ENCODE measurements around the gene CHGA. TPM values are rescaled to one million over a fixed set of nuclear protein-coding genes. Genes with fewer than 3 reads are reported as not detected.

CHGA gene
- total RNA-seq, 6 donors from 2014 or later, result 0.46 to 0.81 TPM; not detected in 4

DNA sequence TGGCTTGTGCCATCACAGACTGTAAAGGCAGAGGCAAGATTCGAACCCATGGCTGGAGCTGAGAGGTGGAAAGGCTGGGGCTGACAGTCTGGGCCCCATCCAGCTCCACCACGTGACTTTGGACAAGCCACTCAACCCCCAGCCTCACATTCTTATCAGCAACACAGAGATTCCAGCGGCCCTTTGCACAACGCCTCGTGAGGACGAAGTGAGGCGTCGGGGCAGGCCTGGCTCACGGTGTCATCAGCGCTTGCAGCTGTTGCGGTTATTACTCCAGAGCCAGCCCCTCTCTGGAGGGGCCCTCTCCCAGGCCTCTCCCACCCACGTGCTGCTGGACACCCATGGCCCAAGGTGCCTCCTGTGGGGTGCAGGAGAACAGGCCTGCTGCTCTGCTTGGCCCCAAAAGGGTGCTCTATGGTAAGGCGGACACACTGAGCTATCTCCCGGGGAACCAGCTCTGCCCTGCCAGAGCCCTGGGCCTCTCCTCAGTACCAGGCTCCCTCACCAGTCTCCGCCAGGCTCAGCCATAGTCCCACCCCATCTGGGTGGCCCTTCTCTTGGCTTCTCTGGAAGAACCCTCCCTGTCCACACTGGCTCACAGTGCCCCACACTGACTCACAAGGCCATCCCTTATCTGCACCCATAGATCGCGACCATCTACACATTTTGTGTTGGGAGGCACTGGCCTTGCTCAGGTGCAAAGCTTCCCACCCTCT, 21.1 kb downstream of the CHGA start:
- Histone ChIP-seq H3K27ac (no peak overlapping the region), H3K27me3 (no peaks in the 10 kb centered on the region), H3K9me3 (no peaks in the 10 kb centered on the region), H3K4me1 (peaks cover 0 to 4% (median 0%) of the 10 kb centered on the region in 4 donors), H3K36me3 (peaks cover 0 to 78% (median 47%) of the 10 kb centered on the region in 4 donors), H3K4me3 (no peak overlapping the region)
- WGBS, 2 donors, result 82 to 84% methylated on average over 5 to 15 of the region's 17 CpGs
- TF ChIP-seq POLR2A (IDR thresholded peaks at IDR 0.05) (no peak), EP300 (IDR thresholded peaks at IDR 0.05) (no peak), POLR2AphosphoS5 (IDR thresholded peaks at IDR 0.05) (no peak), CTCF (IDR thresholded peaks at IDR 0.05) (no peak)
- ATAC-seq (ENCODE audit: low FRiP score in 2 of 2), result no peak
- peak in 1 of 2 donors; percentile 71 for DNase-seq

DNA sequence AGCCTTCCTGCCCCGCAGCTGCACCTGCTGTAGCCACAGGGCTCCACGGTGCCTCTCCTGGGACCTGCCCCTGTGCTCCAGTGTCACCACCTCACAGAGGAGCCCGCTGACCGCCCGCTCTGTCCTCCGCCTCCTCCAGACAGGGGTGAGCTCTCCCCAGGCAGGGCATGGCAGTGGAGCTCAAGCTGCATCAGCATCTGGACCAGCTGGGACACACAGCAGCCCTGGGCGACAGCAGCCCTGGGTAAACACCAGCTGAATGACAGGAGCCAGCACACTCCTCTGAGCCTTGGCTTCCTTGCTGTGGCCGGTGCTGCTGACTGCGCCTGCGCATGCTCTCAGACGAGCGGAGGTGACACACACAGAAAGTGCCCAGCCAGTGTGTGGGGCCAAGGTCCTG, 22.0 kb downstream of the CHGA start:
- no peak overlapping the region for H3K4me3 ChIP-seq
- WGBS, 2 donors, result 95 to 100% methylated on average over 6 to 9 of the region's 12 CpGs
- H3K4me1 ChIP-seq, result peaks cover 0 to 4% (median 0%) of the 10 kb centered on the region in 4 donors
- no peaks in the 10 kb centered on the region for H3K9me3 ChIP-seq
- H3K36me3 ChIP-seq, result peaks cover 0 to 88% (median 55%) of the 10 kb centered on the region in 4 donors
- ATAC-seq (ENCODE audit: low FRiP score in 2 of 2), result no peak
- DNase-seq, result peak in 1 of 2 donors; percentile 55
- TF ChIP-seq POLR2A (IDR thresholded peaks at IDR 0.05), result no peak
- no peak for TF ChIP-seq POLR2AphosphoS5 (IDR thresholded peaks at IDR 0.05)
- no peak for TF ChIP-seq CTCF (IDR thresholded peaks at IDR 0.05)
- TF ChIP-seq EP300 (IDR thresholded peaks at IDR 0.05), result no peak
- H3K27me3 ChIP-seq, result no peaks in the 10 kb centered on the region
- no peak overlapping the region for H3K27ac ChIP-seq

DNA sequence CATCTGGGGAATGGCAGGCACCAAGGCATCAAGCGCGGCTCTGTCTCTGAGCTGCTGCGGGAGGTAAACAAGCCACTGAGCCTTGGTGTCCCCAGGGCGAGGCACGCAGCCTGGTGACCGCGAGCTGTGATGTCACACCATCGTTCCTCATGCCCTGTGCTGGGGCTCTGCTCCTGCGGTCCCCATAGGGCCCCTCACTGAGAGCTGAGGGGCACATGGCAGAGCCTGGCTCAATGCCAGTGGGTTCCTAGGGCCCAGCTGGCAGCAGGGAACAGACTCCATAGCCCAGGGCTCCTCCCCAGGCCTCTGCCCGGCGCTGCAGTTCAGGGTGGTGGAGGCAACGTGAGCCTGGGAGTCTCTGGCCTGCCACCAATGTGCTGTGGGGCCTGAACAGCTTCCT, 22.6 kb downstream of the CHGA start:
- DNase-seq (peak in 1 of 2 donors; percentile 72), ATAC-seq (ENCODE audit: low FRiP score in 2 of 2) (no peak)
- Histone ChIP-seq H3K36me3 (peaks cover 0 to 88% (median 58%) of the 10 kb centered on the region in 4 donors), H3K4me3 (no peak overlapping the region), H3K9me3 (no peaks in the 10 kb centered on the region), H3K4me1 (peaks cover 0 to 4% (median 0%) of the 10 kb centered on the region in 4 donors), H3K27ac (no peak overlapping the region), H3K27me3 (no peaks in the 10 kb centered on the region)
- 97% methylated on average over 12 of the region's 12 CpGs; no CpG with 5 or more reads in 1 of the 2 donors for WGBS, 2 donors
- no peak for TF ChIP-seq EP300 (IDR thresholded peaks at IDR 0.05)
- no peak for TF ChIP-seq CTCF (IDR thresholded peaks at IDR 0.05)
- no peak for TF ChIP-seq POLR2A (IDR thresholded peaks at IDR 0.05)
- TF ChIP-seq POLR2AphosphoS5 (IDR thresholded peaks at IDR 0.05), result no peak

DNA sequence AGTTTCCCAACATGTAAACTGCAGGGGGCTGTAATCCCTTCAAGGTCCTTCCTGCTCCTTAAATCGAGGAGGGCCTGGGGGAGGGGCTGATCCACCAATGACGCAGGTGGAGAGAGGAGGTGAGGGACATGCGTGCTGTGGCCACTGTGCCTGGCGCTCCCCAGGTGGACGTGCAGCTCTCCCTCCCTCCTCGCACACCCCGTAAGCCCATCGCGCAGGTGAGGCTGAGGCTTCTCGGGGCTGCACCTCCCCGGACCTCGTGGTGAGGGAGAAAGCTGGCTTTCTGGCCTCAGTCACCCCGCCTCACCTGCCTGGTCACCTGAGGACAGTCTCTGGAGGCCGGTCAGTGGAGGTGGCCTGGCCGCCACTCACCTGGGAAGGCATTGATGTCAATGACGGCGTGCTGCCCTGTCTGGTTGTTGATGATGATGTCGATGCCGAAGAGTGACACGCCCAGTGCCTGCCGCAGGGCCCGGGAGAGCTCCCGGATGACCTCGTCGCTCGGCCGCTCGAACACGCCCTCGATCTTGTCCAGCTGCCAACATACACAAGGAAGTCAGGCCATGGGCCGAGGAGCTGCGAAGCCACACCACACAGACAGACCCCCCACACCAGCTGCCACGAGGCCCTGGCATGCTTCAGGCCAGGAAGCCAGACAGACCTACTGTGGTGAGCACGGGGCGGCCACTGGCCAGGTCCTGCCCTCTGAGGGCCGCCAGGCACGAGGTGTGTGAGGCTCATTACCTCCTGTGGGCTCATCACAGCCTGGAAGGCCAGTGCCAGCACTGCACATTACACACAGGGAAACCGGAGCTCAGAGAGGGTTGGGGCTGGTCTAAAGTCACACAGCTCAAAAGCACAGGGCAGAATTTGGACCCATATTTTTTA, 23.3 kb downstream of the CHGA start:
- TF ChIP-seq POLR2AphosphoS5 (IDR thresholded peaks at IDR 0.05) (no peak), POLR2A (IDR thresholded peaks at IDR 0.05) (no peak), EP300 (IDR thresholded peaks at IDR 0.05) (no peak), CTCF (IDR thresholded peaks at IDR 0.05) (no peak)
- no peak overlapping the region for H3K27ac ChIP-seq
- H3K27me3 ChIP-seq, result no peaks in the 10 kb centered on the region
- H3K36me3 ChIP-seq, result peaks cover 0 to 89% (median 60%) of the 10 kb centered on the region in 4 donors
- ATAC-seq (ENCODE audit: low FRiP score in 2 of 2), result peak; percentile 2 to 38
- H3K4me1 ChIP-seq, result peaks cover 0 to 4% (median 0%) of the 10 kb centered on the region in 4 donors
- peak; percentile 64 to 82 for DNase-seq
- no peaks in the 10 kb centered on the region for H3K9me3 ChIP-seq
- H3K4me3 ChIP-seq, result no peak overlapping the region
- WGBS, 2 donors, result 68 to 80% methylated on average over 10 to 34 of the region's 38 CpGs

Measured in upper lobe of left lung (tissue), 6 donors.